NCI-H2107 treated with DMSO at 0.1 percent for 48 hours (cell line): ENCODE measurements around the gene ATPAF2.

Source experiments
- DNase-seq: peaks from one replicate; lab custom pipeline; 2025; ENCODE audit not compliant: unreplicated experiment; lab: John Stamatoyannopoulos, UW

The ATPAF2 gene

DNA sequence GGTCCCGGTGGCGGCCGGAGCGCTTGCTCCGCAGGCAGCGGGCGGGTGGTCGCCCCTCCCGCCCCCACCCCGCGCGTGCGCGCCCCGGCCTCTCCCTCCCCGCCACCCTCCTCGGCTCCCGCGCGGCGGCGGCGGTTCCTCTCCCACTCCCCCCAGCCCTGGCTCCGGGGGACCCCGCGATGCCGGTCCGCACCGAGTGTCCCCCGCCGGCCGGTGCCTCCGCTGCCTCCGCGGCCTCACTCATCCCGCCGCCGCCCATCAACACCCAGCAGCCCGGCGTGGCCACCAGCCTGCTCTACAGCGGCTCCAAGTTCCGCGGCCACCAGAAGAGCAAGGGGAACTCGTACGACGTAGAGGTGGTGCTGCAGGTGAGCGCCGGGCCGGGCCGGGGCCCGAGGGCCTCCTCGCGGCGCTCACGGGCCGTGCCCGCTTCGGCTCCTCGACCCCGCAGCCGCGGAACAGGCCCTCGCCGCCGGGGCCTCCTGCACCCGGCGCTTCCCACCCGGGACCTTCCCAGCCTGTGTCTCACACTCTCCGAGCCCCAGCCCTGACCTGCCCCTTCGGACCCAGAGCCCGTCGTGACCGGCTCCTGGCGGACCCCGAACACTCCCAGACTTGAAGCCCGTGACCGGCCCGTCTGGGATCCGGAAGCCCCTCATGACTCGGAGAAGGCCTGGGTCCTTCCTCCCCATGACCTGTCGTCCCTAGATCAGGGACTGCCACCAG, 730 bp upstream of the ATPAF2 start:
- no peak for DNase-seq

DNA sequence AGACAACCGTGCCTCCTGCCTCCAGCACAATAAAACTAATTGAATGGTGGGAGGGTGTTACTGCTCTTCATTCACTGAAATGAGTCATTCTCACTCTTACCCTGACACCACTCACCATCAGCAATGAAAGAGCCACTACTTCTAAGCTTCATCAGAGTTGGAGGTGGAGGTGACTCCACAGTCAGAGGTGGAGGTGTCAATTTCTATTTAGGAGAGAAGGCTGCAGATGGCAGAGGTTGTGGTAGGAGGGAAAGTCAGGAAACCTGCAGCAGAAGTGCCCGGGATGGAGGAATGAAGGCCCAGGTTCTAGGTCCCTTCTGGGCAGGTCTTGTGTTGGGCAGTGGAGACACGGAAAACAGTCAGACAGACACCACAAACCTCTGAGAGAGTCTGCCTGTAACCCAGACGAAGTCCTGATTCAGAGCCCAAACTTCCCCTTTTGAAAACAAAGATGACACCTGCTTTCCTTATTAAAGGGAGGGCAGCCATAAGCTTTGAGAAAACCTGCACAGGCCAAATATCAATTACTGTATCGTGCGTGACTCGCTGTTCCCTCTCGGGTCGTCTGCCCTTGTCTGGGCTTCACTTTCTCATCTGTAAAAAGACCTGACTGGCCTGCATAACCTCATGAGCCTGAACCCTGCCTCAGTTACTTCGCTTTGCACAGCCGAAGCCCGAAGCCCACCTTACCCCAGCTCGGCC, 668 bp downstream of the ATPAF2 start:
- no peak for DNase-seq

GRCh38 chr17:18037486-18037885, 1.5 kb downstream of the ATPAF2 start:
- no peak for DNase-seq

DNA sequence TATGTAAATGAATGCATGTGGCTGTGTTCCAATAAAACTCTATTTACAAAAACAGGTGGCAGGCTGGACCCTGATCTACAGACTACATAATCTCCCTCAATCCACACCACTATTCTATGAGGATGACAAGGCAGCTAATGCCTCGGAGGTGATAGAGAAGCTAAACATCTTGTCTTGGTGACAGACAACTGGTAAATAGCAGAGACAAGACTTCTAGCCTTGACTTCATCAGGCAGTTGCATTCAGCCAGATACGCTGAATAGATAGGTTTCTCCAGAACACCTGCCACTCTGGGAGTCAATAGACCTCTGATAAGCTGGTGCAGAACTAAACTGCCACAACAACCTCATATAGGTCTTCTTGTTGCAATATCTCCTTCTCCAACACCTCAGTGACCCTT, 3.3 kb downstream of the ATPAF2 start:
- no peak for DNase-seq

DNA sequence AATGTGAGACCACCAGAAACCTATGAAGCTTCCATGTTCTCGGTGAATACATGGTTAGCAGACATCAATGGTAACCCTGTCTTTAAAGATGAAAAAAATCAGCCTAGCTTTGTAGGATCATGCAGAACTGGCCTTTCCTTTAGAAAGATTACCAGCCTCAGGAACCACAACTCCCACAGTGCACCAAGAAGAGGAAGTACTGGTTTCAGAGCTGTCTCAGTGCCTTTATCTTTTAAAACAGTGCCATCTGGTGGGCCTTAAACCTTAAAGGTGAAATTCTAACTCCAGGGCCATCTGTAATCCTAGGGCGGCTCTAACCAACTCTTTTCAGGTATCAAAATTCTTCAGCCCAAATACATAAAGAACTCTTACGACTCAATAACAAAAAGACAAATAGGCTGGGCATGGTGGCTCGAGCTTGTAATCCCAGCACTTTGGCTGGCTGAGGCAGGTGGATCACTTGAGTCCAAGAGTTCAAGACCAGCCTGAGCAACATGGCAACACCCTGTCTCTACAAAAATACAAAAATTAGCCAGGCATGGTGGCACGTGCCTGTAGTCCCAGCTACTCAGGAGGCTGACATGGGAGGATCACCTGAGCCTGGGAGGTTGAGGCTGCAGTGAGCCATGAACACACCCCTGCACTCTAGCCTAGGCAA, 5.4 kb downstream of the ATPAF2 start:
- peak; percentile 59 for DNase-seq

- DNase-seq = no peak
Observed at GRCh38 chr17:18031955-18032354, 7.0 kb downstream of the ATPAF2 start.

GRCh38 chr17:18028952-18029540, 9.9 kb downstream of the ATPAF2 start:
- no peak for DNase-seq

- DNase-seq = no peak
Observed at GRCh38 chr17:18028114-18028951, 10.6 kb downstream of the ATPAF2 start.

GRCh38 chr17:18027280-18027679, 11.7 kb downstream of the ATPAF2 start:
- DNase-seq = no peak

DNA sequence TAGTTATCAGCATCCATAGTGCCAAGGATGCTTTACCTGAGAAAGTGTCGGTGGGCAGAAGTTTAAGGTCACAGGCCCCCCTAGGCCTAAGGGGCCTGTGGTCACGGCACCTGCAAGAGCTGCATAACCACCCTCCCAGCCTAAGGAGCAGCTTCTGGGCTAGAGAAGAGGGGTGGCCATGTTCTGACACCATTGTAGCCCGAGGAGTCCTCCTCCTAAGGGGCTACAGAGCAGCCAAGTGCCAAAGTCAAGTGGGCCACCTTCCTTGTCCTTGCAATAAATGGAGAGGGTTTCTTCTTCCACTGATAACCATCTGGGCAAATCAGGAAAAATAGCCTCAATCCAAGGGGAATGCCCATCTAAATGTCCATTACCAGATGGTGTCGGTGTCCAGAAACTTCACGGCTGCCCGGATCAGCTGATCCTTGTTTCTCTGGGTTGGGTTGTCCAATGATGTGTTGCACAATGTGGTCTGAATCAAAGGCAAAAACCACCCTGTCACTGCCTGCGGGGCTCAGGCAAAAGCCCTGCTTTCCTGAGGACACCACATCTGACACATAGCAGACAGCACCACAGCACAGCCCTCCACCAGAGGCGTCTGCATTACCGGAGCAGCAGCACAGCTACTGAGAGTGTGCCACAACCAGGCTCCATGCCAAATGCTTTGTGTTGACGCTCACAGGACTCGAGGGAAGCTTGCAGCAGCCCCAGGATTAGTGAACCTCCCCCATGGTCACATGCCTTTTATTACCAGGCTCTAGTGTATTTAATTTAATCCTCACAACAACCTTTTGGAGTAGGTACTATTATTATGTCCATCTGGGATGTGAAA, 12.8 kb downstream of the ATPAF2 start:
- DNase-seq = no peak

GRCh38 chr17:18025241-18025944, 13.6 kb downstream of the ATPAF2 start:
- DNase-seq = no peak

GRCh38 chr17:18021372-18021771, 17.6 kb downstream of the ATPAF2 start:
- no peak for DNase-seq

DNA sequence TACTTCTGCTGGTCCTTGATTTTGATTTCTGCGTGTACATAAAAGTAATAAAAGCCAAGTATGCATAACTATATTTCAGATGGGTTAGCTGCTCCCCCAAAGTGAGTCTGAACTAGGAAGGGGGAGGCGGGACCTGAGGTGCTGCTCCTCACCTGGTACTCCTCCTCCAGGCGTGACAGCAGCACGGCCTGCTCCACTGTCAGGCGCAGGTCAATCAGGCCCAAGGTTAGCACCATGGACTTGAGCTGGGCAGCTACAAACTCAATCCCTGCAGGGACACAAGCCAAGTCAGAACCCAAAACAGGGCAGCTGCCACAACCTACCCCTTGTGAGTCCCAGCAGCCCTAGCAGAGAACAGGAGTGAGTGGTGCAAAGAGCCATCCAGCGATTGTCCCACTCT, 18.0 kb downstream of the ATPAF2 start:
- no peak for DNase-seq

DNA sequence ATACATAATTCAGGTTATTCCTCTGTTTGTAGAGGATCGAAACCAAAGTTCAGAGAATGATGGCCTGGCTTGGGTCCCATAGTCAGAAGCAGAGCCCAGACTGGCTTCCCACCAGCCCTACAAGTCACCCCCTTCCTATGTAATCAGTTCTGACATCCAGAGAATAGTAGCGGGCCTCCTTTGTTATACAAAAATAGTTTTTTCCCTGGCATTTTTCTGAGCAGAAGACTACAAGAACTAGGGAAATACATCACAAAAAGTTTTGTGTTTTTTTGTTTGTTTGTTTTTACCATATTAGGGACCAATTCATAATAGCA, 19.2 kb downstream of the ATPAF2 start:
- no peak for DNase-seq

- no peak for DNase-seq
Observed at GRCh38 chr17:18018411-18018921, 20.5 kb downstream of the ATPAF2 start.

- DNase-seq = no peak
Observed at GRCh38 chr17:18017958-18018357, 21.0 kb downstream of the ATPAF2 start.

DNA sequence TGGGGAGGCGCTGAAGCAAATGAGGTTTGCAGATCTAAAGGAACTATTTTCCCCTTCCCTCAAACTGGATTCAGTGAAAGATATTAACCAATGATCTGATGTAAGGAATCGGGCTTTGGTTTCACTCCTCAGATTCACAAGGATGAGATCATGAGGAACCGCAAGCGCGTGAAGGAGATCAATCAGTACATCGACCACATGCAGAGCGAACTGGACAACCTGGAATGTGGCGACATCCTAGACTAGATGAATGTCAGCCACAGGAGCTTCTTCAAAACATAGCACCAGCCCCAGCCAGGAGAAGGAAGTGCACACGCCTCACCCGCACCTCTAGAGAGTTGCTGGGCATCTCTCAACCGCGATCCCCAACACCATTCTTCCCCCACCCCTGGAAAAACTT, 22.5 kb downstream of the ATPAF2 start:
- no peak for DNase-seq

- no peak for DNase-seq
Observed at GRCh38 chr17:18015593-18015992, 23.4 kb downstream of the ATPAF2 start.

DNA sequence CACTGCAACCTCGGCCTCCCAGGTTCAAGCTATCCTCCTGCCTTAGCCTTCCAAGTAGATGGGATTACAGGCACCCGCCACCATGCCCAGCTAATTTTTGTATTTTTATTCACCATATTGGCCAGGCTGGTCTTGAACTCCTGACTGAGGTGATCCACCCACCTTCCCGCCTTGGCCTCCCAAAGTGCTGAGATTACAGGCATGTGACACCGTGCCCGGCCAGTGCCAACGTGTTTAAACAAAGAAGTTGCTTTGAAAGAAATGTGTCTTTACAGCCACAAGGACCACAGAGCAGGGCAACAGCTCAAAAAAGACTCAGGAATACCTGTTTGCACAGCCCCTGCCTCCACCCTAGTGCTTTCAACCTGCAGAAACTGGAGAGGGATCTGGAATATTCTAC, 25.0 kb downstream of the ATPAF2 start:
- no peak for DNase-seq
